Fibroblast of pulmonary artery (primary cell): ENCODE measurements around the gene SUN5.

Source experiments
- DNase-seq: peaks from one replicate; pipeline ENCODE4 v3.0.0-alpha.2; 2010; ENCODE audit warnings: low read depth
- H3K4me3 ChIP-seq: replicated peaks from 2 replicates; pipeline ENCODE4 v1.5.1; 2011; ENCODE audit warnings: low read depth, mild to moderate bottlenecking, control low read depth, low read length, moderate library complexity
- TF ChIP-seq, protein P1 (sequence below): IDR thresholded peaks from 2 replicates; pipeline ENCODE4 v1.5.1; 2011; ENCODE audit warnings: mild to moderate bottlenecking, control low read depth, low read length, inconsistent platforms; ENCODE audit errors: missing control alignments

Gene SUN5

DNA sequence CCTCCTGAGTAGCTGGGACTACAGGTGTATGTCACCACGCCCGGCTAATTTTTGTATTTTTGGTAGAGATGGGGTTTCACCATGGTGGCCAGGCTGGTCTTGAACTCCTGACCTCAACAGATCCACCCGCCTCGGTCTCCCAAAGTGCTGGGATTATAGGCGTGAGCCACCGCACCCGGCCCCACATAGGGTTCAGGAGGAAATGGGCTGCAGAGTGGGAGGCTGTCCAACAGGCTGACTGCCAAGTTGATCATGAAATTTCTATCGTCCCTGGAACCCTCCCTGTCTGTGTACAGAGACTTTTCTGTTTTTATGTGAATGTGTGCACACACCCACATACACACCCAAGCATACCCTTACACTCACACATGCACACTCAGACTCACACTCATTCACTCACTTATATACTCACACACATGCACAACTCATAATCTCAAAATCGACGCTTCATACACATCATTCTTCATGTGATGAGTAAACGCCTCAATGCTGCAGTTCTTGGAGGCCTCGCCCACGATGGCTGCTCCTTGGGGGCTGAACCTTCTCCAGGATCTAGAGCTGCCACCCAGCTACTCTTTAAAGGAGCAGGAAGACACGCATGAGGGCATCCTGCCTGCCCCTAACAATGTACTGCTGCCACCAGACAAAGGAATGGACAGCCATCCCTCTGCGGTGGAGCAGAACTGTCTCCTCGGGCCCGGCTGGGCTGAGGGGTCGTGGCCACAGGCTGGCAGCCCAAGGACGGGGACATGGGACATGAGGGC, 35.6 kb downstream of the SUN5 start:
- no peak overlapping the region for H3K4me3 ChIP-seq
- TF ChIP-seq, protein P1, sequence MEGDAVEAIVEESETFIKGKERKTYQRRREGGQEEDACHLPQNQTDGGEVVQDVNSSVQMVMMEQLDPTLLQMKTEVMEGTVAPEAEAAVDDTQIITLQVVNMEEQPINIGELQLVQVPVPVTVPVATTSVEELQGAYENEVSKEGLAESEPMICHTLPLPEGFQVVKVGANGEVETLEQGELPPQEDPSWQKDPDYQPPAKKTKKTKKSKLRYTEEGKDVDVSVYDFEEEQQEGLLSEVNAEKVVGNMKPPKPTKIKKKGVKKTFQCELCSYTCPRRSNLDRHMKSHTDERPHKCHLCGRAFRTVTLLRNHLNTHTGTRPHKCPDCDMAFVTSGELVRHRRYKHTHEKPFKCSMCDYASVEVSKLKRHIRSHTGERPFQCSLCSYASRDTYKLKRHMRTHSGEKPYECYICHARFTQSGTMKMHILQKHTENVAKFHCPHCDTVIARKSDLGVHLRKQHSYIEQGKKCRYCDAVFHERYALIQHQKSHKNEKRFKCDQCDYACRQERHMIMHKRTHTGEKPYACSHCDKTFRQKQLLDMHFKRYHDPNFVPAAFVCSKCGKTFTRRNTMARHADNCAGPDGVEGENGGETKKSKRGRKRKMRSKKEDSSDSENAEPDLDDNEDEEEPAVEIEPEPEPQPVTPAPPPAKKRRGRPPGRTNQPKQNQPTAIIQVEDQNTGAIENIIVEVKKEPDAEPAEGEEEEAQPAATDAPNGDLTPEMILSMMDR = no peak
- DNase-seq = no peak

DNA sequence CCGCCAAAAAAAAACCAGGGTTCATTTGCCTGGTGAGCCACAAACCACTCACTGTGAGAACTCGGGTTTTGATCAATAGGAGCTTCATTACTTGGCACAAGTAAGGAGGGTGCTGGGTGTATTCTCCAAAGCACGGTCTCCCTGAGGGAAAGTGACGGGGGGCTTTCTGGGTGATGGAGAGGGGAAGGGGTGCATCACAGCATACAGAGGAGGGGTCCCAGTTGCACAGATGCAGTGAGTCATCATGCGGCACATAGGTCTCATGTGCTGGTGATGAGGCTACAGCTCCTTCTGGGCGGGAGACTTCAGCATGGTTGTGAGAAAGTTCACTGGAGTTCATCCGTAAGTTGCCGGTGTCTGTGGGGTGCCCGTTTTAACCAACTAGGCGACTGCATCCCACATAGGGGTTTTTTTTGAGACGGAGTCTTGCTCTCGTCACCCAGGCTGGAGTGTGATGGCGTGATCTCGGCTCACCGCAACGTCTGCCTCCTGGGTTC, 36.2 kb downstream of the SUN5 start:
- DNase-seq = no peak
- no peak overlapping the region for H3K4me3 ChIP-seq
- TF ChIP-seq, protein P1 = no peak

DNA sequence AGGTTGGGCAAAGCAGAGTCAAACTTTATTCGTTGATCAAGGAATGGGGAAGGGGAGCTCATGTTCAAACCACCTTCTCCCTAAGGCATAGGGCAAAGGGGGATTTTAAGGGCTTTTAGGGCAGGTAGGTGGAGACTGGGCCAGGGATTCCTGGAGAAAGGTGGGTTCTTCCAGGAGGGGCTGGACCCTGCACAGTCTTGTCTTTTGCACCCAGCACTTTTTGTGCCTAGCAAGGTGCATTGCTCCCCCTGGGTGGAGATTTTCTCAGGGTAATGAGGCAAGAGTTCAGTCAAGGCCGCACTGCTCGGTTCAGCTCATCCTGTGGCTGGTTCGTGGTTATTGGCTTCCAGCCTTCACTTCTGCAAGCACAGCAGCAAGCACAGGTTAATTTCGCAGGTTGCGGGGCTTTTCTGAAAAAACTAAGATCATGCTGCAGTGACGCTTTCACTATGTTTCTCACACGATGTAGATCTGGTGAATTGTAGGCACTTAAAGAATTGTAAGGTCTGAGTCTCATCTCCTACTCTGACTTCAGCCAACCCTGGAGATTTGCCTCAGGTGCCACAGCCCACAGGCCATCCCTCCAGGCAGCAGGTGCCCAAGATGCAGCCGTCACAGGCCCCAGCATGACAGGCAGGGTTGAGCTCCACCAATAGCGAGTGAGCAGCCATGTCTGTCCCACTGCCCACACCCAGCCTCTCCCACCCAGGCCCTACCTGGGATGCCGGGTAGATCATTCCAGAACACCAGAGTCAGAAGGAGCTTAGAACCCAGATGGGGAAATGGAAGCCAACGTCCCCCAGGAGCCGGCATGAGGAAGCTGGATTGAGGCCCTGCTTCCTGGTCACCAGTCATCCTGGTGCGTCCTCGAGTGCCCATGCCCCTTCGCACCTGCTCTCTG, 37.1 kb downstream of the SUN5 start:
- DNase-seq = no peak
- TF ChIP-seq, protein P1 = no peak
- no peak overlapping the region for H3K4me3 ChIP-seq

DNA sequence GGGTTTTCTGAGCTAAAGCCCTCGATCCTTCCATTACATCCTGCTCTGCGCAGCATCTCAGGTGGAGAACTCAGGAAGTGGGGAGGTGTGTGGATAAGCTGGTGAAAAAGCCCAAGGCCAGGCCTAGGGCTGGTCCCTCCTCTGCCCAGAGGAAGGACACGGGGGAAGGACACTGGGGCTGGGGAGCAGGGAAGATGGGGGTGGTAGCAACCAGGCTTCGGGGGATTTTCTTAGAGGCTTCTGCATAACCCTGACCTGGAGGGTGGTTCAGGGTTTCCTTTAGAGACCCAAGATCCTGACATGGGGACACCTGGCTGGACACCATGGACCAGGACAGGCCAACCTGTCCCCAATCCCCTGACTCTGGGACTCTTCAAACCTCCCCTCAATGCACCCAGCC, 37.9 kb downstream of the SUN5 start:
- H3K4me3 ChIP-seq = no peak overlapping the region
- no peak for DNase-seq
- TF ChIP-seq, protein P1 = no peak

DNA sequence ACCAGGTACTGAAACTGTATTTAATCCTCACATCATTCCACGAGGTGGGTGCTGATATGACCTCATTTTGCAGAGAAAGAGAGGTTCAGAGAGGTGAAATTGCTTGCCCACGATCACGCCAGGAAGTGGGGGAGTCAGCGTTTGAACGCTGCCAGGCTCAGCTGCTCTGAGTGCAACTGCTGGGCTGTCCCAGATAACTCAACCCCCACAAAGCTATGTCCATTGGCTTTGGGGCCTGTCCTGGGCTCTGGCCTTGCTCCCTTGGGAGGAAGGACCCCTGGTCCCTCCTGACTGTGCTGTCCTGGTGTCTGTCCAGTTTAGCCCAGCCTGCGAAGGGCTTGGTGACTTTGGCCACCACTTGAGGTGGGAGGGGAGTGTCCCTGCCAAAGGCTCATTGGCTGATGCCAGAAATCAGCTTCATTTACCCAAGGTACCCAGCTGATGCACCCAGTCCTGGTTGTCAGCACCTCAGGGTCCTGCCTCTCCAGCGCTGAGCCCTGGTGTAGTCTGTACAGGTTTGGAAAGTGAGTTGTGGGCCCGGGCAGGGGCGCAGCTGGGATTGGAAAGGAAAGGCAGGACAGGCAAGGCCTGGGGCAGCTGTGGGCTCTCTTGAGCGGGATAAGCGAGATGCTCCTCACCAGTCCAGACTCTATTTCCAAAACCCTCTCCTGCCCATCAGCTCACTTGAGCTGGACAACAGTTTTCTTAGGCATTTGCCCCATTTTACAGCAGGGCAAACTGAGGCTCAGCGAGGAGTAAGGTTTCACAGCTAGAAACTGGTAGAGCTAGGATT, 38.5 kb downstream of the SUN5 start:
- H3K4me3 ChIP-seq = no peak overlapping the region
- TF ChIP-seq, protein P1 = no peak
- DNase-seq = no peak

DNA sequence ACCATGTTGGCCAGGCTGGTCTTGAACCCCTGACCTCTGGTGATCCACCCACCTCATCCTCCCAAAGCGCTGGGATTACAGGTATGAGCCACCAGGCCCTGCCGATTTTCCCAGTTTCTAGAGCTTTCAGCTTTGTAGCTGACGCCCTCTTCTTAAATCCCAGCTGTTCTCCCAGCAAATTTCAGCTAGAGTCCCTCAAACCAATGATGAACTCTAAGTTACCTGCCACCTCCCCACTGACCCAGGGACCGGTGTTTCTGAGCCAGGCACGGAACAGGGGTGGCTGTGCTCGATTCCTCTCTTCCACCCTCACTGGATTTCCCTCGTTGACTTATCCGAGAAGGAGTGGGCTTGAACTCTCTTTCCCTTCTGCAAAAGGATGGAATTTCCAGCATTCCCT, 39.1 kb downstream of the SUN5 start:
- H3K4me3 ChIP-seq = no peak overlapping the region
- DNase-seq = no peak
- TF ChIP-seq, protein P1 = no peak
